Subcutaneous adipose tissue (tissue), 4 donors: ENCODE data around the gene ASIP. TPM values are rescaled to one million over a fixed set of nuclear protein-coding genes. Genes with fewer than 3 reads are reported as not detected.

Source experiments
- total RNA-seq, 4 donors: library from RNA; depleted of rRNA; stranded (reverse); fragments of >200 nt; gene quantifications; one replicate each; pipeline ENCODE4 v1.1.0, GENCODE V29; 2016
- TF ChIP-seq, protein P1 (sequence below): fragments of 450-650 bp; IDR thresholded peaks from one replicate; pipeline ENCODE4 v1.5.1; 2016; ENCODE audit warnings: low read depth, mild to moderate bottlenecking, control low read depth, antibody characterized with exemption, moderate library complexity

Gene ASIP
- total RNA-seq, 4 donors from 2014 or later = 1.2 TPM; not detected in 3

DNA sequence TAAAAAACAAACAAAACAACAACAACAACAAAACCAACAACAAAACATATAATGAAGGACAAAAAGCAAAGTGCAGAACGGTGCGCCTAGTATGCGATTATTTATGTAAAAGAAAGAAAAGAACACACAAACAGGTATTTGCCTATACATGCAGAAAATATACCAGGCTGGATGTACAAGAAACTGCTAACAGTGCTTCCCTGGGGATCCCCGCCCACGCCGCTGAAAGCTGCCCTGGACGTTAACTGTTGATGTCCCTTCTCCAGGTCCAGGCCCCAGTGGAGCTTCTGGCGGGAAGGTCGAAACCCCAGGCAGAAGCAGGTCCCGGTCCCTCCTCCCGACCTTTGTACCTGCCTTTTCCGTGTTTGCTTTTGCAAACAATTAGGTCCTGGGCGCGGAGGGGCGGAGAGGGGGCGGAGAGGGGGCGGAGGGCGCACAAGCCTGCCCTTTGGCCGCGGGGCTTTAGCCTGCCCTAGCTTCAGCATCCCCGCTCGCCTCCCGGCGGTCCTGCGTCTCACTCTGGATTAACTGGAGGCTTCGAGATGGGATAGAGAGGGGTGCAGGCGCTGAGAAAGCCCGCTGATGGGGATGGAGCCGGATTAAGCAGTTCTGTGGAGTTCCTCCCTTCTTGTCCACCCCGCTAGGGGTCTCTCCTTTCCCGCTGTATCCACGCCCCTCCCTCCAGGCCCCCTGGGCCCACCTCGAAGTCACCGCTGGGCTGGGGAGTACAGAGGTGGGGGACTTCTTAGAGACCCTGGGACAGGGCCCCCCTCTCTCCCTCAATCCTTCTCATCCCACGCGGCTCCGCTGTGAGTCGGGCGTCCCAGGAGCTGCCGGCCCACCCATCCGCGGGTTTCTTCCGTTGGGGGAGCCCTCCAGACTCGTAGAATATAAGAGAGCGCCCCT, 70.1 kb downstream of the ASIP start:
- TF ChIP-seq, protein P1, sequence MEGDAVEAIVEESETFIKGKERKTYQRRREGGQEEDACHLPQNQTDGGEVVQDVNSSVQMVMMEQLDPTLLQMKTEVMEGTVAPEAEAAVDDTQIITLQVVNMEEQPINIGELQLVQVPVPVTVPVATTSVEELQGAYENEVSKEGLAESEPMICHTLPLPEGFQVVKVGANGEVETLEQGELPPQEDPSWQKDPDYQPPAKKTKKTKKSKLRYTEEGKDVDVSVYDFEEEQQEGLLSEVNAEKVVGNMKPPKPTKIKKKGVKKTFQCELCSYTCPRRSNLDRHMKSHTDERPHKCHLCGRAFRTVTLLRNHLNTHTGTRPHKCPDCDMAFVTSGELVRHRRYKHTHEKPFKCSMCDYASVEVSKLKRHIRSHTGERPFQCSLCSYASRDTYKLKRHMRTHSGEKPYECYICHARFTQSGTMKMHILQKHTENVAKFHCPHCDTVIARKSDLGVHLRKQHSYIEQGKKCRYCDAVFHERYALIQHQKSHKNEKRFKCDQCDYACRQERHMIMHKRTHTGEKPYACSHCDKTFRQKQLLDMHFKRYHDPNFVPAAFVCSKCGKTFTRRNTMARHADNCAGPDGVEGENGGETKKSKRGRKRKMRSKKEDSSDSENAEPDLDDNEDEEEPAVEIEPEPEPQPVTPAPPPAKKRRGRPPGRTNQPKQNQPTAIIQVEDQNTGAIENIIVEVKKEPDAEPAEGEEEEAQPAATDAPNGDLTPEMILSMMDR = no peak

DNA sequence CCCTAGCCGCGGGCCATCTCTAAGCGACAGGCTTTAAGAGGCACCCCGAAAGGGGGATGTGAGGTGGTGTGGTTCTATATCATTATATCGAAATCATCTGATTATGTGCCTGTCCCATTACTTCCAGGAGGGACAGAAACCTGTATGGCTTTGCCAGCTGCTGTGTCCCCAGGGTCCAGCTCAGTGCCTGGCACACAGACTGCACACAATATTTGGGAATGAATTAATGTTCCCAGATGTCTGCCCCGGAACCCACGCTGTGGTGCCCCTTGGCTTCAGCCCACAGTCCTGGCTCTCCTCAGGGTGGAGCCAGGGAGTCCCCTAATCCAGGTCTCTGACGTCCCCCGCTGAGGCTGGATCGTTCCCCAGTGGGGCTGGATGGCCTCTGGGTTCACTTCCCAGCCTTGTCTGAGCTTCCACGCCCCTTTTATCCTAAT, 70.8 kb downstream of the ASIP start:
- TF ChIP-seq, protein P1 = no peak

GRCh38 chr20:34312544-34313217, 71.5 kb downstream of the ASIP start:
- TF ChIP-seq, protein P1 = no peak

GRCh38 chr20:34315236-34315635, 74.0 kb downstream of the ASIP start:
- TF ChIP-seq, protein P1 = no peak

- TF ChIP-seq, protein P1 = no peak
Measured at GRCh38 chr20:34316196-34316814, 75.1 kb downstream of the ASIP start.

Other genes starting within 250 kb of the ASIP start
- gene RALY, start 247.5 kb upstream of the ASIP start, total RNA-seq = 10 to 100 TPM; 44.0 to 97.8 (median 91.5) TPM
- gene EIF2S2, start 129.2 kb upstream of the ASIP start, total RNA-seq = 10 to 100 TPM; 41.6 to 86.6 (median 49.7) TPM
- gene AHCY, start 61.9 kb downstream of the ASIP start, total RNA-seq = 10 to 100 TPM; 43.0 to 66.8 (median 50.5) TPM
- 100 to 1,000 TPM in 1 of 4 donors, 10 to 100 TPM in 3; 59.0 to 178 (median 74.2) TPM for gene ITCH, start 121.8 kb downstream of the ASIP start, total RNA-seq